NCI-H748 (cell line): ENCODE measurements around the gene PAX2.

Experiments used
- DNase-seq: peaks from one replicate; lab custom pipeline; 2025; ENCODE audit not compliant: unreplicated experiment; lab: John Stamatoyannopoulos, UW

The PAX2 gene

DNA sequence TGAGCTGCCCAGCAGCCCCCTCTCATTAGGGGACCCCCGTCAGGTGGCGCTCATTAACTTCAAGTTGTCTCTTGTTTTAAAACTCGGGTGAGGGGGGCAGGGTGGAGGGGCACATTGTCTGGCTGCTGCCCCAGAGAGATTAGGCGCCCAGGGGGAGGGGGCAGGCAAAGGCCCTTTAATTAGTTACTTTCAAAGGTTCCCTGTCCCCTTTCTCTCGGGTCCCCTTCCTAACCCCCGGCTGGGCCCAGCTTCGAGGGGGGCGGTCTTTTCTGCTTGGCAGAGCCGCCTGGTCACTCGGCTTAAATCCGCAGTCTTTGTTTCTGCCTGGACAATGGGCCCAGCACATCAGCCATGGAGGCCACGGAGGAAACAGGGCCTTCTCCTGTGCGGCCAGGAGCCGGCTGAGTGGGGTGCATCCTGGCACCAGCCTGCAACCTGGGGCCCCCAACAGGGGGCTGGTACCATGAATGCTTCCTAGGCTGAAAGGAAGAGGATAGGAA lies 128.5 kb downstream of the PAX2 start:
- no peak for DNase-seq

DNA sequence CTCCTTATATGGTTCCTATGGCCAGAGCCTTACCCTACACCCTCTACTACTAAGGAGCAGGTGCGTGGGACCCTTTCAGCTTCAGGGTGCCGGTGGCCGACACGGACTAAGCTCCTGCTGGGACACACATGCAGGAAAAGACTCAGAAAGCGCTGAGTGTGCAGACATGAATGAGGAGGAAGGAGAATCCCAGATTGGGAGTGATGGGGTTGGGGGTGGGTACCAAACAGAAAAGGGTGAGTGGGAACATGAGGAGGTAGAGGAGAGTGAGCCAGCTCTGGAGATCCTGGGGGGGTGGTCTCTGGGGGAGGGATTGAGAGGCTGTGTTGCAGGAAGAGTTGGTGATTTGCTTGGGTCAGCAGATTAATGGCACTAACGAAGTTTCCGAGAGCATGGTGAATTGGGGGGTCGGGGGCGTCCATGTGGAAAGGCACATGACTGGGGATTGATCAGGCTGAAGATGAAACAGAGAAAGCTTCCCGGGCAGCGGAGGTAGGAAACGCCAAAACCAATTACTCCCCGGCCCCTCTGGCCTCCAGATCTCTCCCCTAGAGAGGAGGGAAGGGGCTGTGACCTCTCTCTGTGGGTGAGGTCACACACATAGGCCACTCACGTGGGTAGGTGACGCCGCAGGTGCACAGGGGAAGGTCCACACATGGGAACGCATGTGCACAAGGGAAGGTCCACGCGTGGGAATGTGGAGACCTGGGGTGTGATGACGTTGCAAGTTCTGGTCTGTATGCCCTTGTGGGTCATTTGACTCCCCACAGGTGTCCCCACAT lies 129.5 kb downstream of the PAX2 start:
- no peak for DNase-seq

DNA sequence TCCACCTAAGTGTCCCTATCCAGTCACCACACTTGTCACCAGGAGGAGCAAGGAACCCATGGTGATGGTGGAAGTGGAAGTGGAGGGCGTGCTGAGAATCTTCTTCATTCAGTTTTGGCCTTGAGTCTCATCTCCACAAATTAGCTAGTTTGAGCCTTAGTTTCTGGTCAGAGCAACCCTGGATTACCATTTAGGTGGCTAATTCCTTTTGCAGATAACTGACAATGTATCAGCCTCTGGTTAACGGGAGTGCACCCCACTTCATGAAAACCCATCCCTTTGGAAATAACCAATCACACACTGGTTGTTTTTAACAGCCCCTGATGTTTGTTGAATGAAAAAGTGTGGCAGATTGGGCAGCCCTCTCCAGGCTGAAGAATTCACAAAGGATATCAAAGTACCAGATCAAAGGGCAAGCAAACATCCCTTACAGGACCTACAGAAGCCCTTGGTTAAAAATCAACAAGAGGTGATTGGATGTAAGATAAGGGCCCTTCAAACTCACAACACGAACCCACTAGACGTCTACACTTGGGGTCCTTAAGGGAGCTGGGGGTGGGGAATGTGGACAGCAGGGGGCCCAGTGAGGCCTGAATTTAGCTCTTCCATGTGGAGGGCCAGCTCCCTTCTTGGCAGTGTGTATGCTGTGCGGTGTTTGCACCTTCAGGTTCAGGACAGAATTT lies 130.2 kb downstream of the PAX2 start:
- no peak for DNase-seq

DNA sequence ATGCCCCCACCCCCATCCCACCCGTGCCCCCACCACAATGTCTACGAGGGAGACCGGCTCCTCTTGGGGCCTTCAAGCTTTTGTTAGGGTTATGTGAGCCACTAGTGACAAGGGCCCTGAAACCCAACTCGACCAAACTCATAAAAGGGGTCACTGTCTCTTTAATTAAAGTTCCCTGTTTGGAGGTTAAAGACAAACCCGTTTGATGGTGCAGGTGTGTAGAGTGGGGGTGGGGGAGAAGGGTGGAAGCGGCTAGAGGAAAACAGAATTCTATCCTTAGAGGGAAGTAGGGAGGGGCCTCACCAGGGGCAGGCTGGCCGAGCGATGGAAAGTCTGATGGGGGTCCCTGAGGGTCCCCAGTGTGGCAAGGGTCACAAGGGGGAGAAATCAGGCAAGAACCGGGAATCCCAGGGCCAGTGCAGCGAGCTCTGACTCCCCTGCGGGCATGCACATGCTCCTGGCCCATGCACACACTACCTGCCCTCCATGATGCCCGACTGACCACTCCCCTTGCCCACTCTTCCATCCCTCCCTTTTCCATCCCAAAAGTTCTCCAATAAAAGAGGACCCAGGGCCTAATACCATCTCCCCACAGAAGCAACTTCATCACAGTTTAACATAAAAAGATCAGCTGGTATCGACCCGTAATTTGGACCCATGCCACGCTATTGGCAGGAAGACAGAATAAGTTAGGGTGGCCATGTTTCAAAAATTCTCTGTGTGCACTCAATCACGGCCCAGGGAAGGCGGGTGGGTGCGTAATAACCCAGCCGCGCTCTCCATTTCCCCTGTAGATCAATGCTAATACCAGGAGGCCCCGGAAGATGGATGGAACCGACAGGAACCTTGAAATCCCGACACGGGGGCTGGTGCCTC lies 131.4 kb downstream of the PAX2 start:
- no peak for DNase-seq

DNA sequence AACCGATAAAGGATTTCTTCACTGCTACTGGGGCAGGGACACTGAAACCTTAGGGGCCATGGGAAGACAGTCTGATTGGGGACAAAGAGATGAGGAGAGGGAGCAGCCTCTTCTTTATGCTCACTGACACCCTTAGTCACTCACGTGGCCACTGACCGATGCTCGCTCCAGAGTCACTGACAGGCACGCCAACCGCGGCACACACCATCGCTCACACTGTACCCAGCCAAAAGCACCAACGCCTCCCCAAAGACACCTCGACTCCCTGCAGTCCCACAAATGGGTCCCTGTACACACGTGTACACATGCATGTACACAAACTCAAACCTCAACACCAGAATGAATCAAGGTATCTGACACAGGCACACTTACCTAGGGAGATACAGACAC lies 132.1 kb downstream of the PAX2 start:
- DNase-seq = no peak

DNA sequence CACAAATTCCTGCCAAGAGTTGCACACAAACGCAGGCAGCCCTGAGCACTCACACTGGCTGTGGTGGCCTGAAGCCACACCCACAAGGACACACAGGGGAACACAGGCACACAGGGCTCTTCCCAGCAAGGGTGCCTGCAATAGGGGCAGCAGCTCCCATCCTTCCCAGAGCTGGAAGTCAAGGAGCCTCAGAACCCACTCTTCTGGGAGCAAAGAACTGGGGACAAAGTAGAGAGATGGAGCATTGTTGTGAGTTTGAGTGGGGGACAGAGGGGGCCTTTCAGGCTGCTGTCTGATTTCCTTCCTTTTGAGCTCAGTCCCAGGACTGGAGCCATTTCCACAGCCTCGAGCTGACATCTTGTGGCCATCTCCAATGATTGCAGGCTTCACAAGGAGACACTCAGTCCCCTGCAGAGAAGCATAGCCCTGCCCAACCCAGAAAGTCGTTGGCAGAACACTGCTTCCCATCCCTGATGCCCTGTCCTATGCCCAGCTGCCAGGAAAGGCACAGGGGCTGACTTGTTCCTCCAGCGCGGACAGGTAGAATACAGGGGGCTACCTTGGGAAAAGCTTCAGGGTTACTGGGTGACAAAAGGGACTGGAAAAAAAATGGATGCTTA lies 133.0 kb downstream of the PAX2 start:
- peak; percentile 66 for DNase-seq
